Head of caudate nucleus (tissue), 42 donors: ENCODE data around the gene GOSR2.
"Not testable (repeated sequence)": the region's sequence is repeated elsewhere in the genome, so short reads cannot be mapped to it uniquely, and the experiment has no call there.

Experiments
- DNase-seq, 42 donors: peaks; one replicate each; pipeline versions ENCODE4 v3.0.0 to v3.0.0-alpha.2; 2020 to 2021; ENCODE audit warnings: mixed read lengths in 7 of 42
- intact Hi-C: fragments of 100-400 bp; cut with DNase I; formaldehyde crosslinking; loops from one replicate; pipeline ENCODE4 v1.15.0; 2022

The GOSR2 gene

DNA sequence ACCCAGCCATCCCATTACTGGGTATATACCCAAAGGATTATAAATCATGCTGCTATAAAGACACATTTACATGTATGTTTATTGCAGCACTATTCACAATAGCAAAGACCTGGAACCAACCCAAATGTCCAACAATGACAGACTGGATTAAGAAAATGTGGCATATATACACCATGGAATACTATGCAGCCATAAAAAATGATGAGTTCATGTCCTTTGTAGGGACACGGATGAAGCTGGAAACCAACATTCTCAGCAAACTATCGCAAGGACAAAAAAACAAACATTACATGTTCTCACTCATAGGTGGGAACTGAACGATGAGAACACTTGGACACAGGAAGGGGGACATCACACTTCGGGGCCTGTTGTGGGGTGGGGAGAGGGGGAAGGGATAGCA is 998 bp upstream of the GOSR2 start:
- intact Hi-C loops, DNase-seq: not testable (repeated sequence)

DNA sequence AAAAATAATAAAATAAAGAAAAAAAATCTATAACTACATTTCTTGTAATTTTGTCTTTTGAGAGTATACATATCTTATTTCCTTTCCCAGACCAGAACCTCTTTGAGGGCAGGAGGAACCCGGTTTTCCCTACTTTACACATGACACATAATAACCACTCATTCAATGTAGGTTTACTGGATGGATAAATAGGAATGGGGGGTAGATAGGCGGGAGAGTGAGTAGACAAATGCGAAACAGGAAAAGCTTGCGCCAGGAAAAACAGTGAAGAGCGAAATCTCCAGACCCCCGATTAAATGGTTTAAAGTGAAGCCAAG is 515 bp upstream of the GOSR2 start:
- no peak for DNase-seq
- intact Hi-C loops = no loop called here

- no peak for DNase-seq
- intact Hi-C loops = no loop called here
Measured at GRCh38 chr17:46925185-46925868, 2.4 kb downstream of the GOSR2 start.

DNA sequence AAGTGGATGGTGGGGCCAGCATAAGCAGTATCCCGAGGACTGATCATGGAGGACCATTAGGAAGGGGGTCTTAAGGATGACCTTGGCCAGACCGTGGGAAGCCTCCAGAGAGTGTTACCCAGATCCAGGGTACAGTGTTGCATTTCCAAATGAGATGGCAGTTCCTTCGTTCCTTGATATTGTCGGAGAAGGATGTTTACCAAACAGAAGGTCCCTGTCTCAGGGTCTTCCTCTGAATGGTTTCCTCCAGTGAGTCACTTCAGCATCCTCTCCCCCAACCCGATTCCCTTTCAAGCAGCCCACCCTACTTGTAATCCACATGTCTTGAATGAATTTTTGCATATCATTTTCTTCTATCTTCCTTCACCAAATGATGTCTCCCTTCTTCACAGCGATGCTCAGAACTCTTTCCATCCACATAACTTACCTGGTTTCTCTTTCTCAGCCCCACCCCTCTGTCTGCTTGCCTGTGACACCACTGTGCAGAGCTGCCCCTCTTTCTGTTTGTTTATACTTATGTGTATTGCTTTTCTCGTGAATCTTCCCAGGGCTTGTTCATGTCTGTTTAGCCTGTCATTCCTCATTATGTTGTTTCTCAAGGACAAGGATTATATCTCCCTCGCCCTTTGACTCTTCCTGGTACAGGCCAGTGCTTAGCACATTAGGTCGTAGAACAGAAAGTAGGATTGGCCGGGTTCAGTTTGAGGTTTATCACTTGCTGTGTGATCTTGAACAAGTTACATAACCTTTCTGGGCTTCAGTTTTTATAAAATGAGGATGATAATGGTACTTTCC is 5.7 kb downstream of the GOSR2 start:
- DNase-seq = no peak
- intact Hi-C loops = no loop called here

- DNase-seq = no peak
- intact Hi-C loops = no loop called here
Measured at GRCh38 chr17:46929413-46929812, 6.5 kb downstream of the GOSR2 start.

DNA sequence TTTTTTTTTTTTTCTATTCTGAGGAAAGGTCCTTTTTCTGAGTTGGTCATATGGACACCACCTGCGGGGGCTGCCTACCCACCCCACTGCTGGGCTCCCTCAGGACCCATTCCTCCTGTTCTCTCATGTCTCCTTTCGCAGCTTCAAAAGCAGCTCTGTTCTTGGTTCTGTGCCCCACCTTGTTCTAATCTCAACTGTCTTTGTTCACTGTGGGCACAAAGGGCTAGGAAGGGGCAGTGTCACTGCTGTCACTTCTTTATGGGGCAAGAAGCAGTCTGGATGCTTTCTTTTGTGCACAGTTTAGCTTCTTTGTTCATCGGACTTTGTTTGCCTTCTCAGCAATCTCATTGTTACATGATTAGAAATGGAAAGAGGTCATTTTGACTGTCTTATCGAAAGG is 7.1 kb downstream of the GOSR2 start:
- intact Hi-C loops = loop anchor here (10.0 kb wide), 1 partner anchor 85 kb away; no protein-coding TSS in a partner anchor
- DNase-seq = no peak

DNA sequence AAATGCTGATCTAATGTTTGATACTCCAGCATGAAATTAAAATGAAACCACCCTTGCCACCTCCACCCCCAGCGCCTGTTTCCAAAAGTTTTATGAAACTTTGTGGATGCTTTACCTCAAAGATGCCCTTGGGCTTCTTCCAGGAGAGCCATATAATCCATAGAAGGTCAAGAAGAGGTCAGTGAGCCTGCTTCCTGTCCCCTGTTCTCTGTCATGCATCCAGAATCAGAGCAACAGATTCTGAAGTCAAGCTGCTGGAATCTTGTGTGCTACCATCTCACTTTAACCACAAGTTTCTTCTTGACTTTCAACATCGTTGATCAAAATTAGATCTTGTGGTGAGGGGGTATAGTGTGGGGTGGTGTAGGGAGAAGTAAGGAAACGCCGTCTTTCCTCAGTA is 8.6 kb downstream of the GOSR2 start:
- intact Hi-C loops = loop anchor here (10.0 kb wide), 1 partner anchor 87 kb away; no protein-coding TSS in a partner anchor
- DNase-seq = no peak

DNA sequence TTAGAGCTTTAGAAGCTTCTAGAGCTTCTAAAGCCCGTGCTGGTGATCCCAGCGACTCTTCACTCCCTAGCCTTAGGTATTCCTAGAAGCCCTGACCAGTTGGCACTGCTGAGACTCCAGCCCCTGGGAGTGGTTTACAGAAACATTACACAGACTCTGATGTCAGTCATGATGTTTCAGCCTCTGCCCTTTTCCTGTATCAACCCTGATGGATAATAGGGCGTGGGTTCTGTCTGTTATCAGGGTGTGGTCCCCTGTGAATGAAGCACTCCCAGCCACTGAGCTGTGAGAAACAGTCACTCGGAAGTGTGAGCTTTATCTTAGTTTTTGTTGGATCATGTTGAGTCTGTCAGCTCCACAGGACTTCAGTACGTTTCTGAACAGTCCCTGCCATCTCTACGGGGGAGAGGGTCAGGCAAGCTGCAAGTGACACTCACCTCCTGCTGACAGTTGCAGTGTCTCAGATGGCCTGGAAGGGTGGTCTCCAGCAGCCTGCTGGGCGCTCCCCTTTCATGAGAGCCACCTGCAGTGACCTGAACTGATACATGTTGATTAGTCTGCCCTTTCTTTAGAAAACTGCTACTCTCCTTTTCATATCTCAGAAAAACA is 12.8 kb downstream of the GOSR2 start:
- DNase-seq = no peak
- intact Hi-C loops = loop anchor here (10.0 kb wide), 1 partner anchor 91 kb away; no protein-coding TSS in a partner anchor

DNA sequence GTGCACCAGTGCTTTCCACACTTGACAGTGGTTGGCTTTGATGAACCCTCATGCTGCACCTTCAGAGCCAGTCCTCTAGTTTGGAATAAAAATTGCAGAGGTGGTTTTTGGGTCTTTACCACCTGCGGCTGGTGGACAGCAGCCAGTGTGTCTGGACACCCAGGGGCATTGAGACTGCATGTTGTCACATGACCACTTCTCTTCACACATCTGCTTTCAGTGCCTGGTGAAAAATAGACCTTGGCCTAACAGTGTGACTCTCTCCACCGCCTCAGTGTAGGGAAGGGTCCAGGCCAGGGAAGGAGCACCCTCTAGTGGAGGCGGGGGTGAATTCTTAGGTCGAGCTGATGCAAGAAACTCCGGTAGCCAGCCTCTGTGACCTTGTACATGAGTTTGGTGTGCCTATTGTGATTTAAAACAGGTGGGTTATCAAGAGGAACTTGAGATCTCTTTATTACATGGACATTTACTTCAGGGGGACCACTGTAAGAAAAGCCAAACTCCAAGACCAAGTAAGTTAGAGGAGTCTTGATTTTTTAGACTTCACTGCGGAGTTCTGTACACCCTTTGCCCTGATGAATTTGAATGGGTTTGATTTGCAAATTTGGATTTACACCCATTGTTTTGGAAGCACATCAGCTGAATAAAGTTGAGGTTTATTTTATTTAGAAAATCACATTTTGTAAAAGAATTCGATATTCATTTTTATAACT is 17.9 kb downstream of the GOSR2 start:
- intact Hi-C loops = loop anchor here (10.0 kb wide), 1 partner anchor 64 kb away; no protein-coding TSS in a partner anchor
- peak; percentile 42 to 90 (median 78) for DNase-seq

DNA sequence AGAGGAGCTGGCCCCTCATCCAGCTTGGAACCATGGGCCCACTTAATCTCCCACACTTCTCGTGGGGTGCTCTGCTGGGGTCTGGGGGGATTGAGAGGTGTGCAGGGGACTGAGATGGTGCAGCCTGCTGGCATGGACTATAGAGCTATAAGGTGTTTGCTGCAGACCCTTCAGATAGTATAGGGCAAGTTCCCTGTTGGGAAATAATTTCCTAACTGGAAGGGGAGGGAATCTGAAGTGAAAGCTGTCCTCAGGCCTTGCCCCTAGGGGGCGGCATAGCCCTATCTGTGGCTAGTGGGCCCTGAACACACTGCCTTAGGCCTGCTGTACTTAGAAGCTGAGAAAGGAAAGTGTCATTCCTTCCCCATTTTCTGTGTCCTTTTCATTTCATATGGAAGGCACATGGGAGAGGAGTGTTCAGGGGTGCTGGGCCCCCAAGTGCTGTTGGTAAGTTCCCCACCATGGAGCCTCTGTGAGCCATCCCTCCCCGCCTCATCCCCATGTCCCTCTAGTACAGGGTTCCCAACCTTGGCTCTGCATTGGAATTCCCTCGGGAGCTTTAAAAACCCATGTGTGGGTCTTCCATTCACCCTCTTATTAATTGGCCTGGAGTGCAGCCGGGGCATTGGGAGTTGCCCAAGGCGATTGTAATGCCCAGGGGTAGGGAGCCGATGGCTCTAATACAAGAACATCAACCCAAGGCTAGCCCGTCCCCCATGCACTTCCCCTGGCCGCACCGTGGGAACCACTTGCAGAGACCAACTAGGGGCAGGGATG is 19.7 kb downstream of the GOSR2 start:
- intact Hi-C loops = loop anchor here (10.0 kb wide), 1 partner anchor 62 kb away; no protein-coding TSS in a partner anchor
- DNase-seq = peak; percentile 52 to 88 (median 81)

DNA sequence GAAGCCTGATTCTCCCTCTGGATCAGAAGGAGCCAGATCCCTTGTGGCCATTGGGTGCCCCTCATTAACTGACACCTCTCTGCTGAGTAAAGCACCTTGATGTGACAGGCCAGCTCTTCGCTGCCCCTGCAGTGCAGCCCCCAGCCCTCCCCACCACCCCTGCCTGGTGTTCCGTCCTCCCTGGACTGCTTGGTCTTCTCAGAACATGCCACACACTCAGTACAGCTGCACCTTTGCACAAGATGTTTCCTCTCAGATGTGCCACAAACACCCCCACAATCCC is 20.2 kb downstream of the GOSR2 start:
- no peak for DNase-seq
- intact Hi-C loops = loop anchor here (10.0 kb wide), 1 partner anchor 62 kb away; no protein-coding TSS in a partner anchor

DNA sequence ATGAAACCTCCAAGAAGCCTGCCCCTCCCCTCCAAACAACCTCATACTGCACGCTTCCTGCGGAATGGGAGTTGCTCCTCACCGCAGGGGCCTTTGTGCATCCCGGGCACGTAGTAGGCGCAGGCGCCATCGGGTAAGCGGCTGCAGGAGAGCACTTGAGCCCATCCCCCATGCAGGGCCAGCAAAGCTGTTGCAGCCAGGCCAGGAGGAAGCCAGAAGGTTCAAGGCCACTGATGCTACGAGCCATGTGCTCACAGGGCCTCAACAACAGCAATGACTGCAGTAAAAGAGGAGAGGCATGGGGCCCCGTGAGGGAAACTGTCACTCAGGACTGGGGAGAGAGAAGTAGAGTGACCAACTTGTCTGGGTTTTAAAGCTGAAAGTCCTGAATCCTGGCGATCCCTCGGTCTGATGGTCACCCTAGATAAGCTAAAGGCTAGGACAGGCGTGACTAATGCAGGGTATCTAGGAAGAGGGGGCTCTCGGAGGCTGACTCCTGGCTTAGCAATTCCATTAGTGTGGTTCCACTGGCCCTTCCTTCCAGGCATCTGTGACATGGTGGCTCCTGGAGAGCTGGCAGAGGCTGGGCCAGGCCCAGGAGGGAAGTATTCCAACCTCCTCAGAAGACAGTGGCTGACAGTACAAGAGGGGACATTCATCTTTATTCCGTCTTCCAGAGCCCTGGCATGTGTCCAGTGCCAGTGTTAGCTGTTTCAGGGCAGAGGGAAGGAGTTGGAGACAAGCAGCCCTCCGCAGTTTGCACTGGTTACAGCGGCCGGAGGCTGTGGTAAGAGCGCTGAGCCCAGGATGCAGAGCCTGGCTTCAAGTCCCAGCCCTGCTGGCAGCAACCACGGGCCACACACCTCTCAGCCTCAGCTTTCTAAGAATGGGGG is 20.8 kb downstream of the GOSR2 start:
- DNase-seq = peak in 41 of 42 donors; percentile 33 to 88 (median 70)
- intact Hi-C loops = loop anchor here (10.0 kb wide), 1 partner anchor 61 kb away; no protein-coding TSS in a partner anchor

DNA sequence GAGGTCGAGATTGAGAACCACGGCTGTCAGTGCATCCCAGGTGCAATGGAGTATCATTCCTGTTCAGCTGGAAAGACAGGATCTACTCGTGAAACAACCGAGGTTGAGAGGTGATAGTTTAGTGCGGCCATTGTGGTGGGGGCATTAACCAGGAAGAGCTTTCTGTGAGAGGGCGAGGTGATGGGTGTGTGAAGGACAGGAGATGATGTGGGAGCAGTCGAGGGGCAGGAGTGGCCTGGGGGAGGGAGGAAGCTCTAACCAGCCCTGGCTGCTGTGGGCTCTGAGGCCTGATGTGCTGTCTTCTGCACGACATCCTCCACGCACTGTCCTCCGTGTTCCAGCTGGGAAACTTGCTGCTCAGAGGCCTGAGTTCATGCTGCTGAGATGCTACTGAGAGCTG is 22.0 kb downstream of the GOSR2 start:
- DNase-seq = no peak
- intact Hi-C loops = loop anchor here (10.0 kb wide), 1 partner anchor 60 kb away; no protein-coding TSS in a partner anchor

- intact Hi-C loops = loop anchor here (10.0 kb wide), 1 partner anchor 58 kb away; no protein-coding TSS in a partner anchor
Measured at GRCh38 chr17:46947216-46947615, 24.3 kb downstream of the GOSR2 start.

DNA sequence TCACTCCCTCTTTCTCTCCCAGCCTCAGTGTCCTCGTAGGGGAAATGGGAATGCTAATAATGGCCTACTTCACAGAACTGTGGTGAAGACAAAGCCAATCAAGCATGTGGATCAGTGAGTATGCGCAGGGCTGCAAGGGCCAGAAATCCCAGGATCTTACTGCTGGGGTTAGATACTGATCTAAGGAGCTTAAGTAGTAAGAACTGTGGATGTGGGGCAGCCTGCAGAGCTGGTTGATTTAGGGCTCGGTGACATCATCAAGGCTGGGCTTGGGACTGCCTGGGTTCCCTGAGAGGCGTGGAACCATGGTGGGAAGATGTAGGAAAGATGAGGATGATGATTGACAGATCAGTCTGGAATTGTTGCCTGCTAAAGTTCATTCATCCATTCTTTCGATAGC is 25.6 kb downstream of the GOSR2 start:
- DNase-seq = peak in 1 of 42 donors; percentile 35
- intact Hi-C loops = loop anchor here (10.0 kb wide), 1 partner anchor 56 kb away; no protein-coding TSS in a partner anchor

More at GRCh38 chr17:46947216-46947615, 24.3 kb downstream of the GOSR2 start:
- DNase-seq = peak in 22 of 42 donors; percentile 38 to 87 (median 60)

- DNase-seq = peak in 36 of 42 donors; percentile 32 to 92 (median 70)
- intact Hi-C loops = loop anchor here (10.0 kb wide), 1 partner anchor 55 kb away; no protein-coding TSS in a partner anchor
Measured at GRCh38 chr17:46949291-46950174, 26.6 kb downstream of the GOSR2 start.
